HG03103 (cell line): ENCODE results near the gene CATSPERZ.

Source experiments
- ATAC-seq: cut with Tn5 transposase; IDR thresholded peaks from one replicate; pipeline ENCODE4 v1.9.1; 2021; ENCODE audit warnings: low read depth; ENCODE audit not compliant: unreplicated experiment

CATSPERZ gene

GRCh38 chr11:64284048-64284961 is 15.9 kb upstream of the CATSPERZ start, which contains the start of gene BAD:
Gene BAD (minus strand): TSS chr11:64284665. CDS start chr11:64284368, 297 bp downstream.
- peak; percentile 47 for ATAC-seq

- peak; percentile 41 for ATAC-seq
These were observed 14.9 kb upstream of the CATSPERZ start, which contains the start of gene GPR137 for GRCh38 chr11:64284962-64285884. Gene GPR137 (plus strand): TSS chr11:64285848. CDS start chr11:64286525, 677 bp downstream.

GRCh38 chr11:64285885-64286800 is 14.0 kb upstream of the CATSPERZ start:
- ATAC-seq: no peak

- no peak for ATAC-seq
These were observed 13.4 kb upstream of the CATSPERZ start for GRCh38 chr11:64286801-64287159.

- ATAC-seq: no peak
These were observed 12.3 kb upstream of the CATSPERZ start for GRCh38 chr11:64287676-64288352.

GRCh38 chr11:64288353-64288750 is 11.8 kb upstream of the CATSPERZ start:
- ATAC-seq: no peak

GRCh38 chr11:64289002-64289564 is 11.1 kb upstream of the CATSPERZ start:
- no peak for ATAC-seq

GRCh38 chr11:64290352-64291261 is 9.6 kb upstream of the CATSPERZ start:
- ATAC-seq: no peak

GRCh38 chr11:64291262-64291751 is 8.9 kb upstream of the CATSPERZ start, which contains the start of gene KCNK4:
Gene KCNK4 (plus strand): TSS chr11:64291302. CDS start chr11:64293019, 1,717 bp downstream.
- no peak for ATAC-seq

GRCh38 chr11:64291752-64292459 is 8.3 kb upstream of the CATSPERZ start:
- no peak for ATAC-seq

GRCh38 chr11:64292460-64293254 is 7.5 kb upstream of the CATSPERZ start:
- no peak for ATAC-seq

- no peak for ATAC-seq
These were observed 5.4 kb upstream of the CATSPERZ start for GRCh38 chr11:64294774-64295173.

GRCh38 chr11:64295760-64296159 is 4.4 kb upstream of the CATSPERZ start:
- no peak for ATAC-seq

GRCh38 chr11:64296236-64296635 is 3.9 kb upstream of the CATSPERZ start:
- ATAC-seq: no peak

GRCh38 chr11:64296830-64297698 is 3.1 kb upstream of the CATSPERZ start:
- ATAC-seq: no peak
